GM12801 (cell line): ENCODE measurements around the gene FBXL20.

Source experiments
- TF ChIP-seq, protein P1 (sequence below): IDR thresholded peaks from one replicate; pipeline ENCODE4 v1.5.1; 2011; ENCODE audit warnings: control low read depth; ENCODE audit not compliant: insufficient read length; ENCODE audit errors: extremely low read depth

FBXL20 gene

DNA sequence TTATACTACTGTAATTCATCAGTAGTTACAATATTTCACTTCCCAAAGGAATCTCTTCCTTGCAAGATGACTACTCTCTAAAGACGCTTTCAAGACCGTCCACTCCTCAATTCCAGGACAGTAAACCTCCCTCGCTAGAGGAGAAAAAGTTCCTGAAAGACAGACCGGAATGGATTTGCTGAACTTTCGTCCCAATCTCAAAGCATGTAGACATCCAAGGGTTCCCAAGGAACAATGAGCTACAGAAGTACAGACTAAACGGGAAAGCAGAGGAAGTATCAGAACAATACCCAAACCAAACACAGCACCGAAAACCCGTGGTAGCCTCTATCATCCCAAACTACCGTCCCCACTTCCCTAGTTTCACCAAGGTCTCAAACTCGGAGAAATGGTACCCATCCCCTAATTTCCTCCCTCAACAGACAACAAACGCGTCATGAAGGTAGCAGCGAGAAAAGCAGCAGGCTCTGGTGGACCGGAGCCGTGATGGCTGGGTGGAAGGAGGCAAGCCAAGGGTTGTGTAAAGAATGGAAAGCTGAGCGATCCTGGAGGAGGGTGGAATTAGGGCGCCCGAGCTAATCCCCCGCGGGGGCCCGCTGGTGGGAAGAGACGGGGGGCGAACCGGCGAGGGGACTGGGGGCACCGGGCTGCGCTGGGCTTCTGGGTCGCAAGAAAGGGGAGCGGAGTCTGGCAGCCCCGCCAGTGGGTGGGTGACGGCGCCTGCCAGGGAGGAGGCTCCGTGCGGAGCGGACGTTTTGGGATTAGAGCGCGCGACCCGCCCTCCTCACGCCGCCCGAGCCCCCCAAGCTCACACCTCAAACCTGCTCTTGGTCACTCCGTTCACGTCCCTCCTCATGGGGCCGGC is 647 bp downstream of the FBXL20 start:
- TF ChIP-seq, protein P1, sequence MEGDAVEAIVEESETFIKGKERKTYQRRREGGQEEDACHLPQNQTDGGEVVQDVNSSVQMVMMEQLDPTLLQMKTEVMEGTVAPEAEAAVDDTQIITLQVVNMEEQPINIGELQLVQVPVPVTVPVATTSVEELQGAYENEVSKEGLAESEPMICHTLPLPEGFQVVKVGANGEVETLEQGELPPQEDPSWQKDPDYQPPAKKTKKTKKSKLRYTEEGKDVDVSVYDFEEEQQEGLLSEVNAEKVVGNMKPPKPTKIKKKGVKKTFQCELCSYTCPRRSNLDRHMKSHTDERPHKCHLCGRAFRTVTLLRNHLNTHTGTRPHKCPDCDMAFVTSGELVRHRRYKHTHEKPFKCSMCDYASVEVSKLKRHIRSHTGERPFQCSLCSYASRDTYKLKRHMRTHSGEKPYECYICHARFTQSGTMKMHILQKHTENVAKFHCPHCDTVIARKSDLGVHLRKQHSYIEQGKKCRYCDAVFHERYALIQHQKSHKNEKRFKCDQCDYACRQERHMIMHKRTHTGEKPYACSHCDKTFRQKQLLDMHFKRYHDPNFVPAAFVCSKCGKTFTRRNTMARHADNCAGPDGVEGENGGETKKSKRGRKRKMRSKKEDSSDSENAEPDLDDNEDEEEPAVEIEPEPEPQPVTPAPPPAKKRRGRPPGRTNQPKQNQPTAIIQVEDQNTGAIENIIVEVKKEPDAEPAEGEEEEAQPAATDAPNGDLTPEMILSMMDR: no peak

DNA sequence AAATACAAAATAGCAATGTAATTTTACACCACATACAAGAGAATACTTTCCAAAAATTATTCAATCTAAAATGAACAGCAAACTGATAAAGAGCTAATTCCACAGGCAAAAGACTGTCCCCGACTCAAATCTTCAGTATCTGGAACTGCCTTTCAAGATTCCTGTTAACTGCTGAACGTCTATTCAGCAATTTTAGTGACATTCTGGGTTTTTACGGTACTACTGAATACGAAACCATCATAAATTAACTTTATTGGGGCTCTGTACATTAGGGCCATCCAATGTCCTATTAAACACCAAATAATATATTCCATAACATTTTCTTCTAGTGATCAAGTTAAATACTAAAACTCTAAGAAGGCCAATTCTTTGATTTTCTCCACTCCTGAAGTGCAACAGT is 1.6 kb downstream of the FBXL20 start:
- TF ChIP-seq, protein P1: no peak

DNA sequence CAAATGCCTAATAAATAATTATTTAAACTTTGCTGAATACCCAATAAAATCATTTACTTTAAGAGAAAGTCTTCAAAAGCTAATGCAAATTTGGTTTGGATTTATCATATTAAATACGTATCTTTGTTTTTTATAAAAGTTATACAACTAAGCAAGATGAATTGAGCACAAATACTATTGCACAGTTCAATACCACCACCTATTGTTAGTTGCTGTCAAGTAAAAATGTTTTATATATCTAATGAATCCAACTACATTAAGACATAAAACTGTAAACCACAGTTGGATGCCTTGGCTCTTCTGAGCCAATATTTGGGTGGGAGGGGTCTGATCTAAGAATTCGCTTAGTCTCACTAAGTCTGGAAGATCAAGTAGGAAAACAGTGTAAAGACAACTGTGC is 7.7 kb downstream of the FBXL20 start:
- TF ChIP-seq, protein P1: no peak

DNA sequence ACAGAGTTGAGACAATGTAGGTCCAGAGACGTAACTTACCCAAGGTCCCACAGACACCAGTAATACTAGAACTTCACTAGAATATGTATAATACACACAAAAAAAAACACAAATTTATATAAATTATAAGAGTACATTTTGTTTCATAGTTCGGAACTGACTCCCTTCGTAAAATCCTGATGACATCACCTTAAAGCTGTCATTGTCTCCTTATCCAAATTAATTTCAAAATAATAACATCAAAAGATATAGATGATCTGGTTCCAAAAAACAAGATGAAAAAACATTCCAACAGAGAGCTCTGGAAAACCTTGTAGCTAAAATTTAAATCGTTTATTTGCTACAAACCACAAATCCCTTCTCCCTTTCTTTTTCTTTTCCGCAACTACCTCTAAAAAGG is 10.0 kb downstream of the FBXL20 start:
- TF ChIP-seq, protein P1: no peak

DNA sequence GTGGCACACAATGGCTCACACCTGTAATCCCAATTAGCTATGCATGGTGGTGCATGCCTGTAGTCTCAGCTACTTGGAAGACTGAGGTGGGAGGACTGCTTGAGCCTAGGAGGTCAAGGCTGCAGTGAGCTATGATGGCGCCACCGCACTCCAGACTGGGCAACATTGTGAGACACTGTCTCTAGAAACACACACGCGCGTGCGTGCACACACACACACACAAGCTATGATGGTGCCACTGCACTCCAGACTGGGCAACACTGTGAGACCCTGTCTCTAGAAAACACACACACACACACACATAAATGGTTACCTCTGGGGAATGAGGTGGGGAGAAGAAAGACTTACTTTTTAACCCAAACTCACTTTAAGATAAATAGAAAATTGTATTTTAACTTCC is 16.4 kb downstream of the FBXL20 start:
- TF ChIP-seq, protein P1: no peak

DNA sequence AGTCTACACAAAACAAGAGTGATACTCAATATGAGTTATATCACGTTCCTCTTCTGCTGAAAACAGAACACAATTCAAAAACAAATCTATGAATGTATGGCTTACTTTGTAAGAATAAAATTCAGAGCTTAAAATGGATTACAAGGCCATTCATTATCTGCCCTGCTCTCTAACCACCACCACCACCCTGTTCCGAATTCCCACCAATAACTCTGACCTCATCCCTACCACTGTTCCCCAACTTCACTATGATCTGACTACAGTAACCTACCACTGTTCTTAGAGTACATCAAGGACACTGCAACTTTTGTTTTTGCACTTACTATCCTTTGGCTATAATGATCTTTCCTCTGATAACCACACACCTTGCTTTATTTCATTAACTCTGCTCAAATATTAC is 21.3 kb downstream of the FBXL20 start:
- TF ChIP-seq, protein P1: no peak

DNA sequence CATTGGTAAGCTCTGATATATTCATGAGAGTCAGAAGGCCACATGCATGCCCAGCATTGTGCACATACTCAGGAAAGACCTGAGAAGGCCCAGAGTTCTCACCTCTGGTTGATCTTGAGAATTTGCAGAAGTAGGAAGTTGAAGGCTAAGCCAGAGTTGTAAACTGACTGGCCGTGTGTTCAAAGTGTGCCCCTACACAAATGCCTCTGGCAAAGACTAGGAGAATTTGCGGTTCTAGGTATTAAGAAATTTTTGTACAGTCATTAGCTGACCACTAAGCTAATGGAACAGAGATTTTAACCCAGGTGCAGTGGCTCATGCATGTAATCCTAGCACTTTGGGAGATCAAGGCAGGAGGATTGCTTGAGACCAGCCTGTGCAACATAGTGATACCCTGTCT is 25.0 kb downstream of the FBXL20 start:
- TF ChIP-seq, protein P1: no peak
